GM21717 (cell line): ENCODE data around the gene AGBL1.

Experiments
- ATAC-seq: cut with Tn5 transposase; IDR thresholded peaks from one replicate; pipeline ENCODE4 v1.9.1; 2021; ENCODE audit warnings: mild to moderate bottlenecking, moderate library complexity; ENCODE audit not compliant: unreplicated experiment

AGBL1 gene

DNA sequence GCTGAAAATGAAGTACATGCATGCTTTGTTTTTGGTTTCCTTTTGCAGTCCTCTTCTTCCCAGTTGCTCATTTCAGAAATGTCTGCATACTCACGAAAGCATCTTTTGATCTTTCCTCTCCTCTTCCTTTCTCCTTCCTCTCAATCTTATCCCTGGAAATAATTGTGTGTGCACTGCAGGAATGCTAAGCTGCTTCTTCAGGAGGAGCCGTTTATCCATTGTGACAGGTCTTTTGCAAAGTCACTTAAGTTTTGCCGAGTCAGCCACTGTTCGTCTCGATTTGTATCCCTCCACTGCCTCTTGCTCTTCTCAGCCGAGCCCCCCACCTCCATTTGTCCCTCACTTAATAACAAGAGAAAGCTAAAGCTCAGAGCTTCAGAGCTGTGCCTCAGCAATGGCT lies 597.6 kb downstream of the AGBL1 start:
- ATAC-seq: no peak

DNA sequence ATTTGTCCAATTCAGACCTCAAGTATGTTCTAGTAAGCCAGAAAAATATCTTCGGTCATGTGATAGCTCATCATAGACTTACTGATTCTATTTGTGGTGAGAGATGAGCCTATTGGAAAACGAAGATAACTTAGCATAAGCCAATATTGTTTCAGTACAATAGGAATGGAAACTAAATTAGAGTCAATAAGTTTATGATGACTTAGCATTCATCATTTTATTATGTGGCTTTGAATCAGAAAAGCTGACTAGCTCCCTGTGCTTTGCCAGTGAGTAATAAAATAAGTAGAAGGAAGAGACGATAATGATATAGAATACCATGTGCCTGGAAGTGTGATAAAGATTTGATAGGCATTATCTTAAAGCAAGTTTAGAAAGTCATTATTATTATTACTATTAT lies 605.6 kb downstream of the AGBL1 start:
- ATAC-seq: no peak

DNA sequence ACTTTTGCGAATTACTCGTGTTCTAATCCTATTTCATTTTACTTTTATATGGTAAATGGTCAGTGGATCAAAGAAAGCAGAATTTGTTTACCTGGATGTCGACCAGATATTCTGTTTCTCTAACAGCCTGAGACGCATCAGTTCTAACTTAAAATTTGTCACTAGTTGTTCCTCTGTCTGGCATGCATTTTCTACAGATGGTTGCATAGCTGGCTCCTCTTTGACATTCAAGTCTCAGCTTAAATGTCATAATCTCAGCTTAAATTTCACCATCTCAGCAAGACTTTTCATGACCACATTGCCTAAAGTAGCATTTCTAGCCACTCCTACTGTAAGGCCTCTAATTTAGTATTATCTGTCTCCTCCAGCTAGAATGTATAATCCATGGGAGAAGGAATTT lies 609.3 kb downstream of the AGBL1 start:
- ATAC-seq: no peak

DNA sequence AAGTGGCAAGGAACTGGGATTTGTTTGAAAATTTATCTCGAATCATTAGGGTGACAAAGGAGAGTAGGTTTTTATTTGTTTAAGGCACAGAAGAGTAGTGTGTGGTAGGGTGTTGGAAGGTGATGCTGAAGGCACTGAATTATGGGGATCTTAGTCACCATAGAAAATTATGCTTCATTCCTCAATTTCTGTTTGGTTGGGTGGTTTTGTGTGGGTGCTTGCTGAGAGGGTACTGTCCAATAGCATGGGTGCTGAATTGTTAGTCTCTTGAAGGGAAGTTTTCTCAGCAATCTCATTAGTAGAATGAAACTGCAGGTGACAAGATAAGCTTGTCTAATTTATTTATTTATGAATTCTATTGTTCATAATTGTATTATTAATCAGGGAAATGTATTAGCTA lies 610.9 kb downstream of the AGBL1 start:
- ATAC-seq: no peak

DNA sequence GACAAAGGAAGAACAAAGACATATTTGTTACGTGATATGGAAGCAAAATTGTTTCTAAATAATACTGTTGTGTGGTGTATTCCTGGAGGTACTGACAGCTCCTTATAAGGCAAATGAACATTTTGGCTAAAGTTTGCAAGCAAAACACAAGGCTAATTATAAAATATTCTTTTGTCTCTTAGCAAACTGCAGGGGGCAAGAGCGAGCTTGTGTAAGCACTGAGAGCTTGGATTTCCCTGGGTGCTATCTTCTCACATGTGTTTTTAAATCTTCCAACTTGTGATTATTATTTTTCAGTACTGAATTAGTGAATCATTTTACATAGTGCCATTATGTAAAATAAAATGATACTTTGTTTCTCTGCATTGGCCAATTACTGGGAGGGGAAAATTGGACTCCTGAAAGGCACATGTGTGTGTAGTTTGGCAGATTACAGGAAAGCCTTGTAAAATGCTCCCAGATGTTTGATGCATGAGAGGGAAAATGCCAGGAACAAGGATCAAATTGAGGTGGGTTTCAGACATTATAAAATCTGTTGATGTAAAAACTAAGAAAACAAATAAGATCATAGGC lies 611.5 kb downstream of the AGBL1 start:
- no peak for ATAC-seq

DNA sequence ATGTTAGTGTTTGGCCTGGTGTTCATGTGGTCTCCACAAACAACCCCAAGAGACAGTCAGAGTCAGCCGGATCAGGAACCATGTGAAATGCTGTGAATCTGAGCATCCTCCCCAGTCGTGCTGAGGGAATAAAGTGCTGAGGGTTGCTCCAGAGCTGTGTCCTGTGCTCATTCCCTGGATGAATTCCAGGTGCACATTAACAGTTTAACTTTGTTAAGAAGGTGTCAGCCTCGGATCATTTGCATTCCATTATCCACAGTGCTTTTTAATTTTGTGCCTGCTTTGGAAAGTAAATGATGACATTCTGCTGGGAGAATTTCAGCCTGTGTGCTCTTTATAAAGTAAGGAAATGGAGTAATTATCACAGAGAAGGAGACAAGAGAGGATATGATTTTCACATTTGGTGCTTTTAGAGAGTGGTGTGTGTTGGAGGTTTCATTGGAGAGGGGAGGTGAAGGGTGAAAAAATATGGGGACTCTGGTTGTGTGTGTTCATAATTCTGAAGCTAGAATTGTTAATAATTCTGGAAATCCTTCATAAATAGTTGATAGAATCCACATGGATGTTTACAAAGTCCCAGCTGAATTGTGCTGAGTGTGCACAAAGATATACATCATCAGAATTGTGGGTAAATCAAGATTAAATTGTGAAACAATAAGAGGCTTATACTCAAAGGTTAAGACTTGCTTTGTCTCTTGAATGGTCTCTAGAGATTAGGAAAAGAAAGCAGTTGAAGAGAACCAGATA lies 621.4 kb downstream of the AGBL1 start:
- no peak for ATAC-seq

DNA sequence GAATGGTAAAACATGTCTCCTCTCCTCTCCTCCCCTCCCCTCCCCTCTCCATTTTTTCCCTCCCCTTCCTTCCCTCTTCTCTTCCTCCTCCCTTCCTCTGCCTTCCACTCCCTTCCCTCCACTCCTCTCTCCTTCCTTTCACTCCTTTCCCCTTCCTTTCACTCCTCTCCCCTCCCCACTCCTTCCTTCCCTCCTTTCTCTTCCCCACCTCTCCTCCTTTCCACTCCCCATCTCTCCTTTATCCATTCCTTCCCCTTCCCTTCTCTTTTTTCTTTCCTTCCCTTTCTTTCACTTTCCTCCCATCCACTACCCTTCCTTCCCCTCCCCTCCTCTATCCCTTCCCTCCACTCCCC lies 621.9 kb downstream of the AGBL1 start:
- ATAC-seq: no peak

DNA sequence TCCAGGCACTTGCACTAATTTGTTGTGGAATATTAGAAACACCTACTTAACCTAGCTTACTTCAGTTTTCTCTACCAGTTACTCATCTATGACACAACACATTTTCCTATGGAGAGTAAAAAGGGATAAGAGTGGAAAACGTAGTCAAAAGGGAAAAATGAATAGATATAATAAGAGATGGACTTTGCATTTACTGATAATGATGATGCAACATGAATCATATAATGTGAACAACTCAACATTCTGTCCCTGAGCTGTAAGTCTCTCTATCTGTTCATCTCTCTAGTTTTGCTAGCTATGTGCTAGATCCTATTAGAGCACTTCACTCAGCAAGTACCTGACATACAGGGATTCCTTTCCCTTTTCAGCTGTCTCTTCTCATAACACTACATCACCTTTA lies 627.1 kb downstream of the AGBL1 start:
- ATAC-seq: no peak

DNA sequence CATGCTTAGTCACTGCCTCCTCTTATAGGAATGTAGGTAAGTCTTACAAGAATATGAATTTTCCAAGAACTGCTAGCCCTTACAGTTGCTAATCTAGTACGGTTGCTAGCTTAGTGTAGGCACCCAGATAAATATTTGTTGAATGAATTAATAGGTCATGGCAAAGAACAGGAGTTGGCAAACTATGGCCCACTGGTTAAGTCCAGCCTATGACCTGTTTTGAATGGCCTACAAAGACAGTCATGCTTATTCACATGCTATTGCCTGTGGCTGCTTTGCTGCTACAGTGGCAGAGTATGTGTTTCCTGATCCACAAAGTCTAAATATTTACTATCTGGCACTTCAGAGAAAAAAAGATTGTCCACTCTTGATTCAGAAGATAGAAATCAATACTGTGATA lies 631.8 kb downstream of the AGBL1 start:
- ATAC-seq: no peak

DNA sequence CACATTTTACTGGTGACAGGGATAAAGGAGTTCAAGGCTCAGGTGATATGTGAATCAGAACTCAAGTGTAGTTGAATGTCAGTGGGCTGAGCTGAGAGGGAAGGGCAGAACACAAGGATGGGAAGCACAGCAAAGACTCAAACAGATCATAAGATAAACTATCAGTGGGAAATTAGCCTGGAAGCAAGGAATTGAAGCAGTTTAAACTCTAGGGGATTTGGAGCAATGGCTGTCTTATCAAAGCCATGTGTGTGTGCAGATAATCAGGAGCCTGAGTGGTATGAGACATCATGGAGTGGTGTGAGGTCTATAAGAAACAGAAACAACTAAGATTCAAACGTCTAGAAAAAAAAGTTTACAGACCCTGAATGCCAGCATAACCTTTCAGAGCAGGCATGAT lies 634.6 kb downstream of the AGBL1 start:
- no peak for ATAC-seq

DNA sequence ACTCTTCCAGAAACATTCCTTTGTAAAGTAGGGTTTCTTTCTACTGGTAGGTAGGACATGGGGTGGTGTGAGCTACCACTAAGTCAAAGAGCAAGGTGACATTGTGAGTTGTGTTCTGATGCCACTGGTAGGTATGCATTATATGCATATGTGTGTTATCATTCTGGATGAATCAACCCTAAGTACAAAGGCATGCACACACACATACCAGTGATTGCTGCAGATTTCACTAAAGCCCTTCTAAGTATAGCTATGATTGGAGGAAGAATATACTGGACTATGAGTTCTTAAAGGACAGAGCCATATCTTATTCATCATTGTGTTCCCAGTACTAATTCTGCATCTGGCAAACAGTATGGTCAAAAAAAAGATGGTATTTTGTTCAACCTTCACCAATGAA lies 646.0 kb downstream of the AGBL1 start:
- no peak for ATAC-seq

DNA sequence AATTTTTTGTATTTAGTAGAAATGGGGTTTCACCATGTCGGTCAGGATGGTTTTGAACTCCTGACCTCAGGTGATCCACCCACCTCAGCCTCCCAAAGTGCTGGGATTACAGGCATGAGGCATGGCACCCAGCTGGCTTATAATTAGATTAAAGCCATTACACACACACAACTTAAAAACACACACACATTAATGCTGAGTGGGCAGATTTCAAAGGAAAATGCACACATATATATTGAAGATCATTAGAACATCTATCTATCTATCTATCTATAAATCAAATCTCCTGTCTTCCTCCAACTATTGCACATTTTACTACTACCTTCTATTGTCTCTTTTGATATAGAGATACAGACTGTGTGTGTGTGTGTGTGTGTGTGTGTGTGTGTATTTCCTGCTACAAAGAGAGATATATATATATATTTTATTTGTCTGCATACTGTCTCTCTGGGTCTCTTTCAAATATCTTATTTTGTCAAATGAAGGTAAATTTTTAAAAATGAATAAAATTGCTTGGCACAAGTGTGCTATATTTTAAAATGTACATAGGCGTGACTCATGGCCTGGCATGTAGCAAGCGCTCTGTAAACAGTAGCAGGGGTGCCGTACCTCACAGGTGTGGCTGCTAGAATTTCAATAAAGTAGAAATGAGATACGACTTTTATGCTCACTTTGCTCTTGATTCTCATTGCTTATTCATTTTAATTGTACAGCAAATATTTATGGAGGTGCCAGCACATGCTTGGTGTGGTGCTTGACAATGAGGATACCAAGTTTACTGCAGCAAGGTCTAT lies 655.8 kb downstream of the AGBL1 start:
- no peak for ATAC-seq

DNA sequence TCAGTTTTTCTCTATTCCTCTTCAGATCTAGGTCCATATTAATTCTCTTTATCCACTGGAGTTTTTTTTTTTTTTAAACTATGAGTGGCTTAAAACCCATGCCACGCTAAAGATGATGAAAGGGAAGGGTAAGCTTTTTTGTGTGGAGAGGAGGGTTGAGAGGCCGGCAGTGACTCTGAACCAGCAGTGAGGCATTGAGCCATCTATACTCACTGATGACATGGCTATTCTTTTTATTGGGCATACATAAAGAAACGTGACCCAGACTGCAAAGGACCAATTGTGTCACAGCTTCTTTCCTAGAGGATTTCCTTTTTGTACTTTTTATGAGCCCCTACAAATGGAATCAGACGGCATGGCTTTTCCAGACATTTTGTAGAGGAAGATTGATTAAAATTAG lies 662.2 kb downstream of the AGBL1 start:
- ATAC-seq: no peak

DNA sequence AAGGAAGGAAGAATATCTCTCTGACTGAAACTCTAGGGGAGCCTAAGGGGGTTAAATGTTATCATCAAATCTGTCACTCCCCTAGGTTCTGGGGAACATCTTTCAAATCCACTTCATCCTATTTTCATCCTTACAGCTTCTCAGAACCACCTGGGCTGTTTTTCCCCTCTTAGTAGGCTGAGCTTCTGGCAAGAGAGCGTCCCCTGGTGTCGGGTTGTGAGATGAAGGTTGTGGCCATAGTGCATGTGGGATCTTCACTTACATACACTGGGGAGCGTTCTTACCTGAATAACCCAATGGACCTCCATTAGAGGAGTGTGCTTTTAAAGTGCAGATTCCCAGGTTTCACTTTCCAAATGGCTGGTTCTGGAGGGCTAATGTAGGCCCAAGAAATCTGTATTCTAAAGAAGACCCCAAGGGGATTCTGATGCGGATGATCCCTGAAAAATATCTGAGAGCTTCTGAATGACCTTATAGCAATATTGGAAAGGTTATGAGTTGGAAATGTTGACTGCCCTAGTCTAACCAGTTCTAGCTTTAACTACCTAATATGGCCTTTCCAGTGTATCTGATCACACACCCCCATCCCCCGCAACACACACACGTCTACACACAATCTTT lies 663.7 kb downstream of the AGBL1 start:
- ATAC-seq: no peak

DNA sequence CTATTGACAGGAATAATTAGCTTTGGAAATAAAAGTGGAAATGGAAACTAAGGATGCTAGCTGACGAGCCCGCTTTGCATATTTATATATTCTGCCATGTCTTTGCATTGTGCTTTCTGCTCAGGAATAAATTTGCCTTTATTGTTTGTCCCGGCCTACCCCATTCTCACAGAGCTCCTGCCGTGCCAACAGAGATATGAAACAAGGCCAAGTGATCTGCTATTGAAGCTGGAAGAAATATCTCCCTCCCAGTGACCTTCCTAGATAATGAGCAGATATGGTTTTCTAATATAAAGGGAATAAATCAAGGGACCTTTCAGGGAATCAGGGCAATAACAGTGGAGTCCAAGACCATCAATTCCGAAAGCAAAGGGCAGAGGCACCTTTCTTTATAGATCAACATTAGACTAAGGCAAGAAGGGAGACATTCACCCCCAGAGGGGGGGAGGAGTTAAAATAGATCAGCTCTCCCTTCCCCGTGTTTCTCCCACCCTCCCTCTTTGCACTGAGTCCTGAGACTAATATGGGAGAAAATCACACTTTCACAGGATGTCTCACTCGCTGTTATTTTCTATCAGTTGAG lies 664.6 kb downstream of the AGBL1 start:
- no peak for ATAC-seq

DNA sequence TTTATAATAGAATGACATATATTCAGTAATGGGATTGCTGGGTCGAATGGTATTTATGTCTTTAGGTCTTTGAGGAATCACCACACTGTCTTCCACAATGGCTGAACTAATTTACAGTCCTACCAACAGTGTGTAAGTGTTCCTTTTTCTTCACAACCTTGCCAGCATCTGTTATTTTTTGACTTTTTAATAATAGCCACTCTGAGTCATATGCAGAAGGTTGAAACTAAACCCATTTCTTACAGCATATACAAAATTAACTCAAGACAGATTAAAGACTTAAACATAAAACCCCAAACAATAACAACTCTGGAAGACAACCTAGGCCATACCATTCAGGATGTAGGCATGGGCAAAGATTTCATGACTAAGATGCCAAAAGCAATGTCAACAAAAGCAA lies 671.4 kb downstream of the AGBL1 start:
- ATAC-seq: no peak

DNA sequence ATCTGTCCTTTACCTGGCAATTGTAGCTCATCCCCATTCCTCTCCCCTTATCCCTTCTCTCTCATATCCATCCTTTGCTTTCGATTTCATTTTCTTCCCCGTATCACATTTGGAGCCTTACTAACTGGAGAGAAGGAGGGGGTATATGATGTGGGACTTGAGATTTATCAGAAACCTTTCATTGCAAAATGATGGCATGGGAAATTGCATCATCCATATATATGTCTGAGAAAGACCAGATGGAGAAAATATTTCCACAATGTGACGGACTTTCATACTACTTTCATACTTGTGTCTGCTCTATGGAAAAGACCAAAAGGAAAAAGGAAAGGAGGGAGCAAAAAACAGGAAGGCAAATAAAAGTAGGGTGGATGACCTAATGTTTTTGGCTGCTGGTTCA lies 675.2 kb downstream of the AGBL1 start:
- ATAC-seq: no peak

DNA sequence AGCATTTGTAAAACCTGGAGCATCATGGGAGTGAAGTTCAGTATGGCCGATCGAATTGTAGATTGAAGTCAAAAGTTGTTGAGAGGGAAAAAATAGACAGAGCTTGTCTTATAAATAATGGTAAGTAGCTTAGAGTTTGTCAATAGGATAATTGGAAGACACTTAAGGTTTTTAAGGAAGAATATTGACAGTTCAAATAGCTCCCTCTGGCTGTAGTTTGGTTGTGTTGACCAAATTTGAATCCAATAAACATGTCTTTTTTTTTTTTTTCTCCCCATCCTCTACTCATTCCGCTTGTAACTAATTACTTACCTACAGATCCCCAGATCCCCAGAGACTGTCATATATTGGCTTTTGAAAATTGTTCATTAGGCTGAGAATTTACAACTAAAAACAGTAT lies 677.0 kb downstream of the AGBL1 start:
- ATAC-seq: no peak

DNA sequence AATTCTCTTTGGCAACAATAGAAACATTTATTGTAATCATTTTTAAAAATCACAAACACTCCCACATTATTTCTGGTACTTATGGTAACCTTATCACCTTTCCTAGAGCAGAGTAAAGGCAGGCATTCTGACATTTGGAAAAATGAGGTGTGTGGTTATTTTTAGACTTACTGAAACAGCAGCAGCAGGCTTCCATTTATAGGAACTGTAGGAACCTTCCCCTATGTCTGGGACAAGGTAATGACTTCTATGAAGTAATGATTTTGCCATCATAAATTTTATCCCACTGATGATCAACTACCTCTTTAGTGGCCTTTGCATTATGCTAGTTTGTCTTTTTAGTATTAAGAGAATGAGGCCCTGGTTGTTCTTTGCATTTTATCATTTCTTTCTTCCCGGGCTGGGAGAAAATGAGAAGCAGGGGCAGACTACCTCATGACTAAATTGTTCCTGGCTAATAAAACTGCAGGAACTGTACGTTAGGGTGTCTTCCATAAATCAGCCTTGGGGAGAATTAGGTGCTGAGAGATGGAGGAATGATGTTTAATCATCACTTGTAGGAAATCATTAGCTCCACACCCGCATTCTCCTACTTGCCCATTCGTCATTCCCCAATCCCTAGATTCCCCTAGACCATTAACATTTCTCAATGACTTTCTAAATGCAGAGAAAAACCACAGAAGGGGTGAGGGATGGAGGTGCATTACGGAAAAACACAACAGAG lies 680.3 kb downstream of the AGBL1 start:
- no peak for ATAC-seq

DNA sequence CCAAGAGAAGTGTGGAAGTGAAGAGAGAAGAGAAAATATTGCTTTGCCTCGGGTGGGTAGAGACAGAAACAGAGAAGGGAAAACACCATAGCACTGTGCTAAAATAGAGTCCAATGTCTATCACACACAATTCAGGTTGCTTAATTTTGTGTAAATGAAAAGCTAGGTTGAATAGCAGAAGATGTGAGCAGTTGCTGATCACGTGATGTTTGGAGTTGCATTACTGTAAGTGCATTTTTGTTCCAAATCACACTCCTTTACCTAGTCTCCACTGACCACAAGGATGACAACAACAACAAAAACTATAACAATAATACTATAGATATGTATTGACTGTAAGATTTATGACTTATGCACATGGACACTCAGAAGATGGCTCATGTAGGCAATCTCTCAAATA lies 683.2 kb downstream of the AGBL1 start:
- no peak for ATAC-seq

DNA sequence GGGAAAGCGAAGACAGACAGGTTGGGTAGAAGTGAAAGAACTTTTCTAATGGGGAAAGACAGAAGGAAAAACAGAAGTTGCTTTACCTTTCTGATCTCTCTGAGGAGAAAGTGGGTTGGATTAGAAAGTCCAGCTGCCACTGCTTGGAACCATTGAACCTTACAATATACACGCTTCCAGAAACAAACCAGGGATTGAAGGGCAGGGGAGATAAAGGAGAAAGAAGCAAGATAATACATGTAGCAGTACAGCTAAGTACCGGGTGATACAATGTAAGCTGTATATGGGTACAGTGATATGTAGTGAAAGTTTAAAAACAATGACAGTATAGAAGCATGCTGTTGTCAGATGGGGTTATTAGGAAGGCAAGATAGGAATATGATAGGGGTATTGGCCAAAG lies 684.4 kb downstream of the AGBL1 start:
- no peak for ATAC-seq
